ENCODE measurements around the gene CFAP210. TPM values are rescaled to one million over a fixed set of nuclear protein-coding genes. Genes with fewer than 3 reads are reported as not detected.

CFAP210 gene
- total and polyA plus RNA-seq, 9 of the 15 experiments (the other 6 are each of a cell fraction or from before 2014, with no cell fraction given): 0.75 to 3.6 (median 1.3) TPM

GRCh38 chr2:169732583-169733358, 38.6 kb upstream of the CFAP210 start:
- Histone ChIP-seq H3K9me1 (ENCODE audit: control insufficient read depth, insufficient read depth, low read length) (no peaks in the 10 kb centered on the region), H3K79me2 (ENCODE audit: control insufficient read depth, insufficient read depth, low read length) (peaks cover 33% of the 10 kb centered on the region), H2AFZ (ENCODE audit: low read depth, low read length) (peak overlapping the region; percentile 92), H3K4me2 (ENCODE audit: insufficient read depth, low read length) (peak overlapping the region; percentile 84), H3K4me3 (peak overlapping the region; percentile 64; the same call in 1 of the 2 replicates), H4K20me1 (replicated peaks; ENCODE audit: control insufficient read depth, insufficient read depth, low read length) (no peaks in the 10 kb centered on the region), H3K9ac (ENCODE audit: insufficient read depth in 1 of 2, low read depth in 2 of 2, low read length in 2 of 2) (peak overlapping the region; percentile 70 to 96), H3K27ac (ENCODE audit: extremely low read depth, low read depth, low read length) (peak overlapping the region; percentile 69; the same call in 2 of the 3 replicates), H3K4me1 (replicated peaks in 1 of 2; ENCODE audit: control insufficient read depth in 2 of 2, insufficient read depth in 2 of 2, low read length in 2 of 2) (peaks cover 22 to 27% of the 10 kb centered on the region in 2 experiments), H3K9me3 (replicated peaks; ENCODE audit: control insufficient read depth, insufficient read depth, low read depth, low read length) (no peaks in the 10 kb centered on the region), H3K36me3 (ENCODE audit: control insufficient read depth, insufficient read depth, low read length) (peaks cover 14% of the 10 kb centered on the region; the same call in 2 of the 3 replicates), H3K27me3 (ENCODE audit: control insufficient read depth in 2 of 2, insufficient read depth in 2 of 2, low read length in 2 of 2) (no peaks in the 10 kb centered on the region)
- no TSS peak for BruUV-seq (replicated peaks)
- FAIRE-seq (peak; percentile 29), DNase-seq (ENCODE audit: extremely low read depth in 1 of 4, low spot score in 3 of 4) (peak in 2 of 4 experiments; percentile 40), ATAC-seq (peak; percentile 9; the same call in 1 of the 3 replicates)
- ChIA-PET CTCF (ENCODE audit: low intra/inter-chr PET ratio) (no interaction called here), POLR2A (interaction anchor here (0.5 to 8.3 kb wide), 5 partner anchors 8 to 132 kb away, joined by 3 to 51 read pairs (median 4); no protein-coding TSS in a partner anchor)
- in situ Hi-C loops (cut with MboI) (no loop called here), intact Hi-C loops (cut with micrococcal nuclease) (loop anchor here (5.0 kb wide), 1 partner anchor 90 kb away; no protein-coding TSS in a partner anchor)
- 41% methylated on average over 13 of the region's 13 CpGs for WGBS (ENCODE audit: insufficient coverage, low coverage, missing lambda C conversion rate)
- TF ChIP-seq CREB1 (IDR thresholded peaks at IDR 0.05) (0 out of 2 replicates have a peak, but pooled peaks have one; percentile 8), CREB1 (CRISPR knock-in tag; IDR thresholded peaks at IDR 0.05) (no peak), RBM25 (IDR thresholded peaks at IDR 0.05; ENCODE audit: low read depth, low read length, severe bottlenecking) (peak; percentile 89), BCOR (IDR thresholded peaks at IDR 0.05) (peak; percentile 93), MEIS2 (IDR thresholded peaks at IDR 0.05; ENCODE audit: partially characterized antibody) (peak; percentile 72), DACH1 (IDR thresholded peaks at IDR 0.05; ENCODE audit: partially characterized antibody) (peak; percentile 50), ZNF24 (IDR thresholded peaks at IDR 0.05) (peak; percentile 70), NCOA2 (IDR thresholded peaks at IDR 0.05; ENCODE audit: partially characterized antibody in 2 of 2) (peak in 1 of 2 experiments; percentile 40), HSF4 (CRISPR knock-in tag; IDR thresholded peaks at IDR 0.05; ENCODE audit: borderline replicate concordance) (no peak), KDM1A (IDR thresholded peaks at IDR 0.05) (peak; percentile 50 to 68), CREM (IDR thresholded peaks at IDR 0.05; ENCODE audit: low read depth) (peak; percentile 14; the same call in 1 of the 2 replicates), SMARCA5 (IDR thresholded peaks at IDR 0.05) (peak; percentile 31; the same call in 1 of the 2 replicates)
- TF ChIP-seq, protein P1, sequence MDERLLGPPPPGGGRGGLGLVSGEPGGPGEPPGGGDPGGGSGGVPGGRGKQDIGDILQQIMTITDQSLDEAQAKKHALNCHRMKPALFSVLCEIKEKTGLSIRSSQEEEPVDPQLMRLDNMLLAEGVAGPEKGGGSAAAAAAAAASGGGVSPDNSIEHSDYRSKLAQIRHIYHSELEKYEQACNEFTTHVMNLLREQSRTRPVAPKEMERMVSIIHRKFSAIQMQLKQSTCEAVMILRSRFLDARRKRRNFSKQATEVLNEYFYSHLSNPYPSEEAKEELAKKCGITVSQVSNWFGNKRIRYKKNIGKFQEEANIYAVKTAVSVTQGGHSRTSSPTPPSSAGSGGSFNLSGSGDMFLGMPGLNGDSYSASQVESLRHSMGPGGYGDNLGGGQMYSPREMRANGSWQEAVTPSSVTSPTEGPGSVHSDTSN (CRISPR knock-in tag; IDR thresholded peaks at IDR 0.05; ENCODE audit: low read depth): no peak
- TF ChIP-seq, protein P1 (tag; conservative IDR thresholded peaks at IDR 0.05; ENCODE audit: low read depth): 0 out of 2 replicates have a peak, but pooled peaks have one; percentile 27
- TF ChIP-seq, protein P2, sequence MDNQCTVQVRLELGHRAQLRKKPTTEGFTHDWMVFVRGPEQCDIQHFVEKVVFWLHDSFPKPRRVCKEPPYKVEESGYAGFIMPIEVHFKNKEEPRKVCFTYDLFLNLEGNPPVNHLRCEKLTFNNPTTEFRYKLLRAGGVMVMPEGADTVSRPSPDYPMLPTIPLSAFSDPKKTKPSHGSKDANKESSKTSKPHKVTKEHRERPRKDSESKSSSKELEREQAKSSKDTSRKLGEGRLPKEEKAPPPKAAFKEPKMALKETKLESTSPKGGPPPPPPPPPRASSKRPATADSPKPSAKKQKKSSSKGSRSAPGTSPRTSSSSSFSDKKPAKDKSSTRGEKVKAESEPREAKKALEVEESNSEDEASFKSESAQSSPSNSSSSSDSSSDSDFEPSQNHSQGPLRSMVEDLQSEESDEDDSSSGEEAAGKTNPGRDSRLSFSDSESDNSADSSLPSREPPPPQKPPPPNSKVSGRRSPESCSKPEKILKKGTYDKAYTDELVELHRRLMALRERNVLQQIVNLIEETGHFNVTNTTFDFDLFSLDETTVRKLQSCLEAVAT (IDR thresholded peaks at IDR 0.05): no peak
- TF ChIP-seq, protein P3, sequence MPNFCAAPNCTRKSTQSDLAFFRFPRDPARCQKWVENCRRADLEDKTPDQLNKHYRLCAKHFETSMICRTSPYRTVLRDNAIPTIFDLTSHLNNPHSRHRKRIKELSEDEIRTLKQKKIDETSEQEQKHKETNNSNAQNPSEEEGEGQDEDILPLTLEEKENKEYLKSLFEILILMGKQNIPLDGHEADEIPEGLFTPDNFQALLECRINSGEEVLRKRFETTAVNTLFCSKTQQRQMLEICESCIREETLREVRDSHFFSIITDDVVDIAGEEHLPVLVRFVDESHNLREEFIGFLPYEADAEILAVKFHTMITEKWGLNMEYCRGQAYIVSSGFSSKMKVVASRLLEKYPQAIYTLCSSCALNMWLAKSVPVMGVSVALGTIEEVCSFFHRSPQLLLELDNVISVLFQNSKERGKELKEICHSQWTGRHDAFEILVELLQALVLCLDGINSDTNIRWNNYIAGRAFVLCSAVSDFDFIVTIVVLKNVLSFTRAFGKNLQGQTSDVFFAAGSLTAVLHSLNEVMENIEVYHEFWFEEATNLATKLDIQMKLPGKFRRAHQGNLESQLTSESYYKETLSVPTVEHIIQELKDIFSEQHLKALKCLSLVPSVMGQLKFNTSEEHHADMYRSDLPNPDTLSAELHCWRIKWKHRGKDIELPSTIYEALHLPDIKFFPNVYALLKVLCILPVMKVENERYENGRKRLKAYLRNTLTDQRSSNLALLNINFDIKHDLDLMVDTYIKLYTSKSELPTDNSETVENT (CRISPR knock-in tag; IDR thresholded peaks at IDR 0.05): no peak
